Thymus (tissue), 14 donors: Measurements from ENCODE around the gene TUBB2A. TPM values are rescaled to one million over a fixed set of nuclear protein-coding genes. Genes with fewer than 3 reads are reported as not detected.

ENCODE experiments used
- DNase-seq, 9 donors: peaks; one replicate each; pipeline ENCODE4 v3.0.0-alpha.2; 2013; ENCODE audit warnings: low spot score in 9 of 9, low read depth in 6 of 9, missing footprints in 1 of 9
- H3K27ac ChIP-seq, 2 donors: one replicate each; pipeline ENCODE4 v1.5.1; 2013; ENCODE audit warnings: control low read depth in 1 of 2, low read depth in 1 of 2, low read length in 1 of 2, mild to moderate bottlenecking in 1 of 2, moderate library complexity in 1 of 2
- H3K27me3 ChIP-seq, 2 donors: one replicate each; pipeline ENCODE4 v1.5.1; 2013; ENCODE audit warnings: low read length in 1 of 2; ENCODE audit not compliant: control insufficient read depth in 2 of 2, insufficient read depth in 1 of 2
- H3K36me3 ChIP-seq, 2 donors: one replicate each; pipeline ENCODE4 v1.5.1; 2013; ENCODE audit warnings: low read length in 1 of 2, mild to moderate bottlenecking in 1 of 2, moderate library complexity in 1 of 2; ENCODE audit not compliant: control insufficient read depth in 2 of 2, insufficient read depth in 2 of 2
- H3K4me1 ChIP-seq, 2 donors: one replicate each; pipeline ENCODE4 v1.5.1; 2013; ENCODE audit warnings: low read length in 2 of 2; ENCODE audit not compliant: control insufficient read depth in 2 of 2, insufficient read depth in 2 of 2
- H3K4me3 ChIP-seq, 2 donors: one replicate each; pipeline ENCODE4 v1.5.1; 2013; ENCODE audit warnings: low read length in 2 of 2, control low read depth in 1 of 2, mild to moderate bottlenecking in 1 of 2
- H3K9me3 ChIP-seq, 2 donors: one replicate each; pipeline ENCODE4 v1.5.1; 2013; ENCODE audit warnings: low read length in 1 of 2, mild to moderate bottlenecking in 1 of 2; ENCODE audit not compliant: control insufficient read depth in 2 of 2, insufficient read depth in 1 of 2
- WGBS: extraction: QIAGEN DNeasy Blood & Tissue Kit; methylation state at CpG from one replicate; pipeline ENCODE4 v1.1.7; 2013; 5-methylcytosine and 5-hydroxymethylcytosine counted together
- long read RNA-seq, 10 donors: transcript quantifications; one replicate each; lab custom pipeline, GENCODE V29; 2026
- polyA plus RNA-seq: library from polyadenylated mRNA; stranded (reverse); fragments of 200-250 nt; gene quantifications from one replicate; pipeline ENCODE4 v1.2.3, GENCODE V29; 2013
- total RNA-seq: library from RNA; stranded (reverse); fragments of 120-200 nt; gene quantifications from one replicate; pipeline ENCODE4 v1.2.4, GENCODE V29; 2013
- donor health status: healthy.

The TUBB2A gene
- 13.7 TPM for total RNA-seq
- polyA plus RNA-seq: 19.6 TPM
- long read RNA-seq, donor 1: 0 reads
- long read RNA-seq, donor 2: 0 reads
- long read RNA-seq, donor 3, partial matches to known transcripts: 0 of 3 reads
- long read RNA-seq, donor 3, other reads (novel, unspliced or antisense): 0 of 3 reads
- long read RNA-seq, donor 4, partial matches to known transcripts: 0 of 1 reads
- long read RNA-seq, donor 4, other reads (novel, unspliced or antisense): 0 of 1 reads
- long read RNA-seq, donor 5, transcript TUBB2A-201 (4 exons, 1,595 nt): major isoform, 12 of 12 reads
- long read RNA-seq, donor 5, partial matches to known transcripts: 0 of 12 reads
- long read RNA-seq, donor 5, other reads (novel, unspliced or antisense): 0 of 12 reads
- long read RNA-seq, donor 6, partial matches to known transcripts: 0 of 4 reads
- long read RNA-seq, donor 6, other reads (novel, unspliced or antisense): 0 of 4 reads
- long read RNA-seq, donor 7, transcript TUBB2A-201 (4 exons, 1,595 nt): major isoform, 6 of 6 reads
- long read RNA-seq, donor 7, partial matches to known transcripts: 0 of 6 reads
- long read RNA-seq, donor 7, other reads (novel, unspliced or antisense): 0 of 6 reads
- long read RNA-seq, donor 8, partial matches to known transcripts: 0 of 2 reads
- long read RNA-seq, donor 8, other reads (novel, unspliced or antisense): 0 of 2 reads
- long read RNA-seq, donor 9, partial matches to known transcripts: 0 of 2 reads
- long read RNA-seq, donor 9, other reads (novel, unspliced or antisense): 0 of 2 reads
- long read RNA-seq, donor 10, partial matches to known transcripts: 0 of 2 reads
- long read RNA-seq, donor 10, other reads (novel, unspliced or antisense): 0 of 2 reads

DNA sequence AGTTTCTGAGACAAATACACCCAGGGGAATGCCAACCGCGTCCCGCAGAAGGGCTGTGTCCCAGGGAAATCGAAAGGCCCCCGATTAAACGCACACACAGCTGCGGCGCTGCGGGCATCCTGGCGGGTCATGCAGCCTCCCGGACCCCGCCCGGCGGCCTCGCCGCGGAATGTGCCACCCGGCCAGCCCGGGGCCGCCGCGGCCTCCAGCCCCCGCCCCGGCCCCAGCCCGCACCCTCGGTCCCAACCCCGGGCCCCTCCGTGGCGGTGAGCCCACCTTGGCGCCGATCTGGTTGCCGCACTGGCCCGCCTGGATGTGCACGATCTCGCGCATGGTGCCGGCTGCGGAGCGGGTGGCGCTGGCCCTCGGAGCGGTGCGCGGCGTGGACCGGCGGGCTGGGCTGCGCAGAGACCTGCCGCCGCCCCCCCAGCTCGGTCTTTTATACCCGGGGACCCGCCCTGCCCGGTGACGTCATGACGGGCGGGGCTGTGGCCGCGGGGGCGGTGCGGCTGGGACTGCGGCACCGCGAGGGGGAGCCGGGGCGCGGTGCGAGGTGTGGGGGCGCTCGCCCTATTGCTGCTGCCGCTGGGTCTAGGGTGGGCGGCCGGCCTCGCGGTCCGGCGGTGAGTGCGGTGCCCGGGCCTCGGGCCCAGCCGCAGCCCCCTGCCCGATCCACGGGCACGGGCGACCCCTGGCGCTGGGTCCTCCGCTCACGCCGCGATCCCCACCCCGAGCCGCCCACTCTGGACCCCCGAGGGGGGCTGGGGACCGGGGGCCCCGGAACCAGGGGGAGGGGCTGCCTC, at the start of gene TUBB2A:
Gene TUBB2A, minus strand, starts transcription at position 414 of the 803 bp plus-strand sequence. Its CDS starts 81 bp downstream, at position 333.
- under 1% methylated on average over 95 of the region's 95 CpGs for WGBS
- Histone ChIP-seq H3K36me3 (no peaks in the 10 kb centered on the region), H3K4me3 (peak within 1 kb of the TSS; percentile 47 to 70)

DNA sequence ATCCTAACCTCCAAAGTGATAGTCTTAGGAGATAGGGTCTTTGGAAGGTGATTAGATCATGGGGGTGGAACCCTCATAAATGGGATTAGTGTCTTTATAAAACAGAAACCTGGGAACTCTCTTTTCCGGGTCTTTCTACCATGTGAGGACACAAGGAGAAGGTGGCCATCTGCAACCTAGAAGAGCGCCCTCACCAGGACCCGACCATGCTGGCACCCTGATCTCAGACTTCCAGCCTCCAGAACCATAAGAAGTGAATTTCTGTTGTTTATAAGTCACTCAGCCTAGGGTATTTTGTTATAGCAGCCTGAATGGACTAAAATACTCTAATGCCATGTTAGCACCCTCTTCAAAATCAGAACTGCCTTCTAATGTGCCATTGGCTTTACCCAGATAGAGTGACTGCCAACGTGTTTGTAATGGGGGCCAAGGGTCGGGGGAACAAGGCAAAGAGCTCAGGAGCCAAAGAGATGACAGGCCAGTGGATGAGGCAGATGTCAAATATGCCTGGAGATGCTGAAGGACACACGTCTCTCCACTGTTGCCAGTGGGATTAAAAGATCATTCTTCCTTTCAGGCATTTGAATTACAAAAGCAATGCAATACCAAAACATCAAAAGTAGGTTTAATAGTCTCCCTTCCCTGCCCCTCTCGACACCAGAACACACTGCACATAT, 49.1 kb upstream of the TUBB2A start:
- 94% methylated on average over 7 of the region's 7 CpGs for WGBS
- Histone ChIP-seq H3K4me3 (no peak overlapping the region), H3K27me3 (peaks cover 2 to 31% of the 10 kb centered on the region in 2 donors), H3K9me3 (no peaks in the 10 kb centered on the region), H3K27ac (no peak overlapping the region), H3K36me3 (no peaks in the 10 kb centered on the region), H3K4me1 (peaks cover 0 to 4% of the 10 kb centered on the region in 2 donors)
- no peak for DNase-seq

More for the DNA sequence above, at the start of gene TUBB2A:
- H3K4me1 ChIP-seq: peaks cover 2 to 25% of the 10 kb centered on the region in 2 donors
- H3K27me3 ChIP-seq: peaks cover 0 to 52% of the 10 kb centered on the region in 2 donors
- peak within 1 kb of the TSS in 1 of 2 donors; percentile 61 for H3K27ac ChIP-seq
- H3K9me3 ChIP-seq: no peaks in the 10 kb centered on the region
- DNase-seq: peak in 7 of 9 donors; percentile 64 to 88 (median 80)

DNA sequence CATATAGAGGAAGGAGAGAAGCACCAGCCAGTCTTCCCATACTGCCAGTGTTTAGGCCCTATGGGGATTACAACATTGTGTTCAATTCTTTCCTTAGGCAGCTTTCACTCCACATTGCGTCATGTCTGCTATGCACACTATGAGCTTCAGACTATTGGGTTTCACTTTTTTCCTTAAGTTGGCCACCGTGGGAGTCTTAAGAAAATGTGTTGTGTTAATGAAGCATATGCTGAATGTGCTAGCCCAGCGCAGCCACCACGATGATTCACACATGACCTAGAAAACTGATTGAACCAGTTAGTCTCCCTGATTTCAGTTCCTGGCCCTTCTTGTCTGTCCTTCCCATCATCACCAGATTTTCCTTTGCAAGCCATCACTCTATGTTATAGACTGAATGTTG, 48.6 kb upstream of the TUBB2A start:
- Histone ChIP-seq H3K27me3 (peaks cover 2 to 27% of the 10 kb centered on the region in 2 donors), H3K4me3 (no peak overlapping the region), H3K36me3 (no peaks in the 10 kb centered on the region), H3K27ac (peak overlapping the region in 1 of 2 donors; percentile 64), H3K4me1 (peaks cover 0 to 4% of the 10 kb centered on the region in 2 donors), H3K9me3 (no peaks in the 10 kb centered on the region)
- 94% methylated on average over 4 of the region's 4 CpGs for WGBS
- DNase-seq: no peak

DNA sequence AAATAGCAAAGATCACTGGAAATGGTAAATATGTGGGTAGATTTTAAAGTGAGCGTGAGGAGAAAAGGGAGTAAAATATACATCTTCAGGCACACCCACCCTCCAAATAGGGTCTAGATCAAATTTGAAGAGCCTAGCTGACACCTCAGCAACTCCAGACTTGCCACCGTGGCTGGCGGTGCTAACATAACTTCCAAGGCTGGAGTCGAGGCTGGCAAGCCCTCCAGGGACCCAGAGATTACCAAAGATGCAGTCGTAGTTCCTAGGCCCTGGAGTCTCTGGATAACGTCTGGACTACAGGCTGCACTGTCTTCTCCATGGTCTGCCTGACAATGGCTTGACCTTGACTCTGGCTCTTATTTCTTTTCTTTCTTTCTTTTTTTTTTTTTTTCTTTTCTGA, 47.6 kb upstream of the TUBB2A start:
- WGBS: 93% methylated on average over 6 of the region's 6 CpGs
- Histone ChIP-seq H3K4me3 (no peak overlapping the region), H3K4me1 (peaks cover 0 to 4% of the 10 kb centered on the region in 2 donors), H3K9me3 (no peaks in the 10 kb centered on the region), H3K36me3 (no peaks in the 10 kb centered on the region), H3K27me3 (peaks cover 0 to 23% of the 10 kb centered on the region in 2 donors), H3K27ac (no peak overlapping the region)
- no peak for DNase-seq

DNA sequence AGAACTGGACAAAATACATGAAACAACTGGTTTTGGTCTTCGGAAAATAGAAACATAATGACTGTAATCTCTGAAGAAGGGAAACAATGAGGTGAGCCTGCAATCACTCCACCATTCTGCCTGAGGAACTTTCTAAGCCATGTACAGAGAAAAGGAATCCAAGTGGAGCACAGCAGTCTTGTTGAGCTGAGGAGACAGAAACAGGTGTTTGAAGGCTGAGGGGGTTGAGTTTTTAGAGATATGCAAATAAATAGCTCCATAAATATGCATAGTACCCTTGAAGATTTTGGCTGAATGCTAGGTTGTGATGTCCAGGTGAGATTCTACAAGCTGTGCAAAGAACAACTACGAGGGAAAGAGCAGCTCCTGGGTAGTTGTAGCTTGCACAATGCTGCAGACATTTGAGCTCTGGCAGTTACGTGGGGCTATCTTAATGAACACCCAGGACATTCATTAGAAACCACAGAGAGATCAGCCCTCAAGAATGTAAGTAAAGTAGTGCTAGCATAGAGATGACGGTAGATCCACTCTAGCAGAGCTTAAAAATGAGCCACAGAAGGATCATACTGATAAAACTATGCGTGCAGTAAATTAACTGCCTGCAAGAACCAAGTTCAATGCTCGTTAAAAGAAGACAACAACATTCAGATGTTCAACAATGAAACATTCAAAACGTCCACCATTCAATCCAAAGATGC, 45.8 kb upstream of the TUBB2A start:
- Histone ChIP-seq H3K36me3 (no peaks in the 10 kb centered on the region), H3K27me3 (peaks cover 0 to 8% of the 10 kb centered on the region in 2 donors), H3K9me3 (no peaks in the 10 kb centered on the region), H3K27ac (no peak overlapping the region), H3K4me1 (peaks cover 0 to 3% of the 10 kb centered on the region in 2 donors), H3K4me3 (no peak overlapping the region)
- no peak for DNase-seq
- 88% methylated on average over 7 of the region's 7 CpGs for WGBS

DNA sequence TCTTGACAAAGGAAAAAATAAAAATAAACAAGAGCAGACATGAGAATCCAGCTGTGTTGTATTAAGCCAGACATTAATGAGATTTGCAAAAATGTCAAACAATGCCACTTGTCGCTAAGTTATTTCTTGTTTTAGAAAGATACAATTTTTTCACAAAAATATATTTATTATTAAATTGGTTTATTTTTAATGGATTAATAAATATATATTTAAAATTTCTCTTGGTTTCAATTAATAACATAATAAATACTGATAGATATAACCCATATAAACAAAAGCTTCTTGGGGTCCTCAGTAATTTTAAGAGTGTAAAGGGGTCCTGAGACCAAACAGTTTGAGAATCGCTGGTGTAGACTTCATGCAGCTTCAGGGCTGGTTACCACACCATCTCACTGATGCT, 44.0 kb upstream of the TUBB2A start:
- H3K9me3 ChIP-seq: no peaks in the 10 kb centered on the region
- H3K36me3 ChIP-seq: no peaks in the 10 kb centered on the region
- no peak overlapping the region for H3K4me3 ChIP-seq
- no peak for DNase-seq
- H3K27me3 ChIP-seq: no peaks in the 10 kb centered on the region
- no peaks in the 10 kb centered on the region for H3K4me1 ChIP-seq
- 95% methylated on average over 2 of the region's 2 CpGs for WGBS
- H3K27ac ChIP-seq: no peak overlapping the region

DNA sequence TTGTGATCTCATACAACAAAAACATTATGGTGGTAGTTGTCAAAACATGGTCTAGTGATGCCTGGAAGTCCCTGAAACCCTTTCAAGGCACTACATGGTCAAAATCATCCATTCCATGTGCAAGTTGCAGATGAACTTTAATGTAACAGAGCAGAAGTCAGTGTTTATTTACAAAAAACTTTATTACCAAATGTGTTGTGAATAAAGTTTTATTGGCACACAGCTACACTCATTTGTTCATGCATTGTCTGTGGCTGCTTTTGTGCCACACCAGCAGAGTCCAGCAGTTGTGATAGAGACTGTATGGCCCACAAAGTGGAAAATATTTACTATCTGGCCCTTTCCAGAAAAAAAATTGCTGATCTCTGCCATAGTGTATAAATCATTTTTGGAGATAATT, 43.3 kb upstream of the TUBB2A start:
- H3K4me3 ChIP-seq: no peak overlapping the region
- H3K4me1 ChIP-seq: no peaks in the 10 kb centered on the region
- no peak for DNase-seq
- H3K27me3 ChIP-seq: peaks cover 0 to 4% of the 10 kb centered on the region in 2 donors
- H3K36me3 ChIP-seq: no peaks in the 10 kb centered on the region
- peaks cover 0 to 1% of the 10 kb centered on the region in 2 donors for H3K9me3 ChIP-seq
- no peak overlapping the region for H3K27ac ChIP-seq

DNA sequence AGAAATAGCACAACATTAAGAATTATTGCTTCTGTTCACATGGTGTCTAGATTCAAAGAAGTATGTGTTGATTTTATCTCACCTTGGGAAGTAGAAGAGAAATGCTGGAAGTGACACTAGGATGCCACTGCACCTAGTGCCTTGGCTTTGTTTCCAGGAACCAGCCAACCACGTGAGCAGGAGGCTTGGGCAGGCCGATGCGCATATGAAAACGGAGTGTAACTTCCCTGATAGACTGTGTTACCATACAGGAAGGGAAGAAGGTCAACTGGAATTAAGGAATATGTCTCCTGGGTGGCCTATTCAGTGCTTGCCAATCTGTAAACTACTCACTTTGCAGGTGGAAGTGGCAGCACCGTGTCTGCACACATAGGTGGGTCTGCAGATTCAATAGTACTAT, 42.0 kb upstream of the TUBB2A start:
- Histone ChIP-seq H3K27ac (no peak overlapping the region), H3K4me1 (no peaks in the 10 kb centered on the region)
- 95% methylated on average over 5 of the region's 5 CpGs for WGBS

More for the DNA sequence above, 42.0 kb upstream of the TUBB2A start:
- DNase-seq: no peak
- Histone ChIP-seq H3K36me3 (no peaks in the 10 kb centered on the region), H3K9me3 (peaks cover 0 to 3% of the 10 kb centered on the region in 2 donors), H3K27me3 (peaks cover 0 to 4% of the 10 kb centered on the region in 2 donors), H3K4me3 (no peak overlapping the region)
